Measurements from ENCODE around the gene PKNOX2. TPM values are rescaled to one million over a fixed set of nuclear protein-coding genes. Genes with fewer than 3 reads are reported as not detected.

The PKNOX2 gene
- total RNA-seq, 2 donors from 2014 or later, result 4.0 to 6.9 TPM

DNA sequence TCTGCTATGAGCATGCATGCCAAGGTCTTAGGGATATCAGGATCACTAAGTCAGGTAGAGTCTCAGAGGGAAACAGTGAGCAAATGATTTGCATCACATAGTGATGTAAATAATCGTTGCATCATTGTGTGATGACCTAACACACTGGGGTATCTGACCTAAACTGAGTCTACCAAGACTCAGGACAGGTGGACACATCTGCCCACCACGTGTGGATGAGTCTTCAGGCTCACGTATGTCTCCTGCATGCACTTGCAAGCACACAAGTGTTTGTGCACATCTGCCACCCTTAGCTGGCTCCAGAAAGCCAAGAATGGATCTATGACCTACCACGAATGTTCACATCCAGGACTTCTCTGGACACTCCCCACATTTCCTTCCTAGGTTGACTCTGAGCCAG lies 220.3 kb downstream of the PKNOX2 start:
- Histone ChIP-seq H3K27ac (ENCODE audit: low read depth, low read length) (no peak overlapping the region), H3K4me3 (ENCODE audit: low read length) (no peak overlapping the region), H3K4me1 (ENCODE audit: control insufficient read depth, insufficient read depth, low read length) (peaks cover 3% of the 10 kb centered on the region), H3K9ac (ENCODE audit: extremely low read depth, low read length, poor library complexity, severe bottlenecking) (no peak overlapping the region), H3K27me3 (ENCODE audit: control insufficient read depth, insufficient read depth, low read length, poor library complexity, severe bottlenecking) (peaks cover 18% of the 10 kb centered on the region), H3K9me3 (ENCODE audit: control insufficient read depth, low read length) (no peaks in the 10 kb centered on the region), H3K36me3 (ENCODE audit: control insufficient read depth, insufficient read depth, low read length) (no peaks in the 10 kb centered on the region)
- peaks cover 29% of the 10 kb centered on the region for H3K27me3 Mint-ChIP-seq (ENCODE audit: insufficient read depth)
- H3K4me1 Mint-ChIP-seq, result peaks cover 17% of the 10 kb centered on the region
- no peaks in the 10 kb centered on the region for H3K9me3 Mint-ChIP-seq
- WGBS, 2 experiments (ENCODE audit: insufficient coverage in 1 of 2, insufficient read length in 1 of 2), result 90 to 92% methylated on average over 4 of the region's 4 CpGs
- H3K4me3 Mint-ChIP-seq, result no peak overlapping the region
- TF ChIP-seq, protein P1, sequence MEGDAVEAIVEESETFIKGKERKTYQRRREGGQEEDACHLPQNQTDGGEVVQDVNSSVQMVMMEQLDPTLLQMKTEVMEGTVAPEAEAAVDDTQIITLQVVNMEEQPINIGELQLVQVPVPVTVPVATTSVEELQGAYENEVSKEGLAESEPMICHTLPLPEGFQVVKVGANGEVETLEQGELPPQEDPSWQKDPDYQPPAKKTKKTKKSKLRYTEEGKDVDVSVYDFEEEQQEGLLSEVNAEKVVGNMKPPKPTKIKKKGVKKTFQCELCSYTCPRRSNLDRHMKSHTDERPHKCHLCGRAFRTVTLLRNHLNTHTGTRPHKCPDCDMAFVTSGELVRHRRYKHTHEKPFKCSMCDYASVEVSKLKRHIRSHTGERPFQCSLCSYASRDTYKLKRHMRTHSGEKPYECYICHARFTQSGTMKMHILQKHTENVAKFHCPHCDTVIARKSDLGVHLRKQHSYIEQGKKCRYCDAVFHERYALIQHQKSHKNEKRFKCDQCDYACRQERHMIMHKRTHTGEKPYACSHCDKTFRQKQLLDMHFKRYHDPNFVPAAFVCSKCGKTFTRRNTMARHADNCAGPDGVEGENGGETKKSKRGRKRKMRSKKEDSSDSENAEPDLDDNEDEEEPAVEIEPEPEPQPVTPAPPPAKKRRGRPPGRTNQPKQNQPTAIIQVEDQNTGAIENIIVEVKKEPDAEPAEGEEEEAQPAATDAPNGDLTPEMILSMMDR (conservative IDR thresholded peaks at IDR 0.05), result no peak
- H3K27ac Mint-ChIP-seq, result no peak overlapping the region
- no peak for DNase-seq
- H3K36me3 Mint-ChIP-seq (ENCODE audit: low read depth), result no peaks in the 10 kb centered on the region

DNA sequence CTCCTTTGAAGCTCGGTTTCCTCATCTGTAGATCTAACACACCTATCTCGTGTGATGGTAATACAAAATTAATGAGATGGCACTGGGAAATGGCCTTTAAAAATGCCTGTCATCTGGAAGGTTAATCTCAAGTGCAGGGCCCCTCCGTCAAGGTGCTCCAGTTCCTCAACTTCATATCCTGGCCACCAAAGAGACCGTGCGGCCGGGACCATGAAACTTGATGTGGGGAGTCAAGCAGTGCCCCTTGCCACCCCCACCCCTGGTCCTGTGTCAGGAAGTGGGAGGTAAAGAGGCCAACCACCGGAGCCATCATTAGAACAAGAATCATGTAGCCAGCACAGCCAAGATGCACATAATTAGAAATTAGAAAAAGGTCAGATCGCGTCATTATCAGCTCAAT lies 223.3 kb downstream of the PKNOX2 start:
- H3K36me3 ChIP-seq (ENCODE audit: control insufficient read depth, insufficient read depth, low read length), result no peaks in the 10 kb centered on the region
- no peak overlapping the region for H3K27ac Mint-ChIP-seq
- H3K4me1 ChIP-seq (ENCODE audit: control insufficient read depth, insufficient read depth, low read length), result peaks cover 11% of the 10 kb centered on the region
- no peaks in the 10 kb centered on the region for H3K9me3 ChIP-seq (ENCODE audit: control insufficient read depth, low read length)
- 98% methylated on average over 3 to 9 of the region's 9 CpGs for WGBS, 2 experiments (ENCODE audit: insufficient coverage in 1 of 2, insufficient read length in 1 of 2)
- H3K4me1 Mint-ChIP-seq, result peaks cover 25% of the 10 kb centered on the region
- TF ChIP-seq, protein P1 (conservative IDR thresholded peaks at IDR 0.05), result no peak
- no peak overlapping the region for H3K4me3 Mint-ChIP-seq
- no peaks in the 10 kb centered on the region for H3K9me3 Mint-ChIP-seq
- peaks cover 11% of the 10 kb centered on the region for H3K27me3 ChIP-seq (ENCODE audit: control insufficient read depth, insufficient read depth, low read length, poor library complexity, severe bottlenecking)
- no peak overlapping the region for H3K4me3 ChIP-seq (ENCODE audit: low read length)
- H3K36me3 Mint-ChIP-seq (ENCODE audit: low read depth), result no peaks in the 10 kb centered on the region
- no peak overlapping the region for H3K27ac ChIP-seq (ENCODE audit: low read depth, low read length)
- H3K9ac ChIP-seq (ENCODE audit: extremely low read depth, low read length, poor library complexity, severe bottlenecking), result no peak overlapping the region
- no peak for DNase-seq
- H3K27me3 Mint-ChIP-seq (ENCODE audit: insufficient read depth), result peaks cover 22% of the 10 kb centered on the region

GRCh38 chr11:125388611-125389010 lies 224.1 kb downstream of the PKNOX2 start:
- H3K9me3 Mint-ChIP-seq, result no peaks in the 10 kb centered on the region
- H3K27ac ChIP-seq (ENCODE audit: low read depth, low read length), result no peak overlapping the region
- no peaks in the 10 kb centered on the region for H3K36me3 ChIP-seq (ENCODE audit: control insufficient read depth, insufficient read depth, low read length)
- TF ChIP-seq, protein P1 (conservative IDR thresholded peaks at IDR 0.05), result no peak
- no peaks in the 10 kb centered on the region for H3K9me3 ChIP-seq (ENCODE audit: control insufficient read depth, low read length)
- no peak overlapping the region for H3K9ac ChIP-seq (ENCODE audit: extremely low read depth, low read length, poor library complexity, severe bottlenecking)
- H3K4me1 ChIP-seq (ENCODE audit: control insufficient read depth, insufficient read depth, low read length), result peaks cover 11% of the 10 kb centered on the region
- DNase-seq, result no peak
- H3K4me3 ChIP-seq (ENCODE audit: low read length), result no peak overlapping the region
- no peak overlapping the region for H3K27ac Mint-ChIP-seq
- no peaks in the 10 kb centered on the region for H3K36me3 Mint-ChIP-seq (ENCODE audit: low read depth)
- H3K27me3 Mint-ChIP-seq (ENCODE audit: insufficient read depth), result peaks cover 27% of the 10 kb centered on the region
- H3K4me1 Mint-ChIP-seq, result peaks cover 29% of the 10 kb centered on the region
- peaks cover 16% of the 10 kb centered on the region for H3K27me3 ChIP-seq (ENCODE audit: control insufficient read depth, insufficient read depth, low read length, poor library complexity, severe bottlenecking)
- WGBS, 2 experiments (ENCODE audit: insufficient coverage in 1 of 2, insufficient read length in 1 of 2), result 93 to 94% methylated on average over 2 to 7 of the region's 7 CpGs
- H3K4me3 Mint-ChIP-seq, result no peak overlapping the region

Measured in endodermal cell (in vitro differentiated cells).